GM23338 (cell line): ENCODE results near the gene ATP4B. TPM values are rescaled to one million over a fixed set of nuclear protein-coding genes. Genes with fewer than 3 reads are reported as not detected.

ENCODE experiments used
- ATAC-seq: fragments of 200-7000 bp; cut with Tn5 transposase; 3 replicates; pipeline ENCODE4 v1.9.1; 2020
- DNase-seq: peaks from one replicate; pipeline ENCODE4 v3.0.0-alpha.2; 2015; ENCODE audit warnings: low spot score
- H2AFZ ChIP-seq: fragments of 200-600 bp; sonication (generic); 2 replicates; pipeline ENCODE4 v1.8.0; 2016; ENCODE audit warnings: antibody characterized with exemption, mild to moderate bottlenecking, moderate library complexity
- H3F3A ChIP-seq: fragments of 200-600 bp; sonication (generic); replicated peaks from 2 replicates; pipeline ENCODE4 v1.8.0; 2017; ENCODE audit warnings: antibody characterized with exemption, mixed run types, low read depth
- H3K27ac ChIP-seq: fragments of 200-600 bp; sonication (generic); 2 replicates; pipeline ENCODE4 v1.6.1; 2016; ENCODE audit warnings: low read depth
- H3K27me3 ChIP-seq: fragments of 200-600 bp; sonication (generic); 2 replicates; pipeline ENCODE4 v1.8.0; 2016; ENCODE audit warnings: mild to moderate bottlenecking, mixed run types, moderate library complexity; ENCODE audit not compliant: insufficient read depth
- H3K36me3 ChIP-seq: fragments of 200-600 bp; sonication (generic); 2 replicates; pipeline ENCODE4 v1.8.0; 2016; ENCODE audit warnings: mild to moderate bottlenecking; ENCODE audit not compliant: insufficient read depth
- H3K4me1 ChIP-seq: fragments of 200-600 bp; sonication (generic); 2 replicates; pipeline ENCODE4 v1.8.0; 2016; ENCODE audit warnings: mild to moderate bottlenecking, moderate library complexity; ENCODE audit not compliant: insufficient read depth
- H3K4me2 ChIP-seq: fragments of 200-600 bp; sonication (generic); 2 replicates; pipeline ENCODE4 v1.7.1; 2017; ENCODE audit warnings: mixed run types
- H3K4me3 ChIP-seq: fragments of 200-600 bp; sonication (generic); 2 replicates; pipeline ENCODE4 v1.6.1; 2016; ENCODE audit warnings: mixed run types
- H3K79me2 ChIP-seq: fragments of 200-600 bp; sonication (generic); replicated peaks from 2 replicates; pipeline ENCODE4 v1.8.0; 2017; ENCODE audit warnings: mild to moderate bottlenecking; ENCODE audit not compliant: insufficient read depth
- H3K9me2 ChIP-seq: fragments of 200-600 bp; sonication (generic); 2 replicates; pipeline ENCODE4 v1.8.0; 2017; ENCODE audit not compliant: insufficient read depth
- H4K20me1 ChIP-seq: fragments of 200-600 bp; sonication (generic); replicated peaks from 2 replicates; pipeline ENCODE4 v1.8.0; 2017; ENCODE audit warnings: mild to moderate bottlenecking; ENCODE audit not compliant: insufficient read depth
- H3K27ac Mint-ChIP-seq: 2 replicates; pipeline ENCODE4 v1.8.0; 2020; ENCODE audit warnings: inconsistent platforms, mild to moderate bottlenecking, moderate library complexity, mixed read lengths
- H3K27me3 Mint-ChIP-seq: 3 replicates; pipeline ENCODE4 v1.8.0; 2022; ENCODE audit warnings: low read depth, mild to moderate bottlenecking, moderate library complexity, mixed read lengths, inconsistent platforms; ENCODE audit not compliant: insufficient read depth, poor library complexity
- H3K36me3 Mint-ChIP-seq: 3 replicates; pipeline ENCODE4 v1.8.0; 2021; ENCODE audit warnings: low read depth, mild to moderate bottlenecking, inconsistent platforms, moderate library complexity, mixed read lengths
- H3K4me1 Mint-ChIP-seq: 3 replicates; pipeline ENCODE4 v1.8.0; 2020; ENCODE audit warnings: mild to moderate bottlenecking, inconsistent platforms, mixed read lengths
- H3K4me3 Mint-ChIP-seq: 3 replicates; pipeline ENCODE4 v1.8.0; 2021; ENCODE audit warnings: moderate library complexity, mild to moderate bottlenecking, inconsistent platforms, mixed read lengths
- H3K9me3 Mint-ChIP-seq: 3 replicates; pipeline ENCODE4 v1.8.0; 2020; ENCODE audit warnings: moderate library complexity, mild to moderate bottlenecking, inconsistent platforms, mixed read lengths
- JUNB ChIP-seq: IDR thresholded peaks from one replicate; pipeline ENCODE4 v1.6.1; 2016; ENCODE audit warnings: antibody characterized with exemption; ENCODE audit not compliant: unreplicated experiment
- NANOG ChIP-seq: IDR thresholded peaks from 2 replicates; pipeline ENCODE4 v1.6.1; 2016; ENCODE audit warnings: antibody characterized with exemption, borderline replicate concordance
- STAT1 ChIP-seq: IDR thresholded peaks from one replicate; pipeline ENCODE4 v1.6.1; 2016; ENCODE audit warnings: antibody characterized with exemption; ENCODE audit not compliant: unreplicated experiment
- polyA plus RNA-seq: library from polyadenylated mRNA; unstranded; fragments of >200 nt; fragmentation: Nextera tagmentation; extraction: Ambion mirVana; gene quantifications from 2 replicates; pipeline ENCODE4 v1.2.1, GENCODE V29; 2016
- total RNA-seq: library from RNA; depleted of rRNA; stranded (reverse); fragments of >200 nt; shearing (Covaris generic); gene quantifications from 2 replicates; pipeline ENCODE4 v1.2.3, GENCODE V29; 2014
- TF ChIP-seq, protein P1 (sequence below): IDR thresholded peaks from one replicate; pipeline ENCODE4 v1.6.1; 2018; ENCODE audit warnings: antibody characterized with exemption; ENCODE audit not compliant: unreplicated experiment
- TF ChIP-seq, protein P2 (sequence below): fragments of 250-450 bp; sonication (Bioruptor Pico); IDR thresholded peaks from 2 replicates; pipeline ENCODE4 v1.5.0; 2020; ENCODE audit warnings: mild to moderate bottlenecking, moderate library complexity
- TF ChIP-seq, protein P3 (sequence below): IDR thresholded peaks from 2 replicates; pipeline ENCODE4 v1.6.1; 2016; ENCODE audit warnings: antibody characterized with exemption

Gene ATP4B
- total and polyA plus RNA-seq, 2 experiments from 2014 or later, result not detected

DNA sequence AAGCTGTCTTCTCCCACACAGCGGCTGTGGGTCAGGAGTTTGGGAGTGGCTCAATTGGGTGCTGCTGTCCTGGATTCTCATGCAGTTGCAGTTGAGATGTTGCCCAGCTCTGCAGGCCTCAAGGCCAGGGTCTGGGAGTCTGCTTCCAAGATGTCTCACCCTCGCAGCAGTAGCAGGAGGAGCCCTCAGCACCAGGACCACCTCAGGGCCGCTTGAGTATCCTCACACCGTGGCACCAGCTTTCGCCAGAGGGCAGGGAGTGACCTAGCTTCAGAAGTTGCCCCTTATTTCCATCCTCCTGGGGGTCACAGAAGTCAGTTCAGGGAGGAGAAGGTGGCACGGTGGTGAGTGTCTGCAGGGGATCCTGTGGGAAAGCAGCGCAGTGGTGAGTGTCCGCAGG is 52.5 kb downstream of the ATP4B start (continued):
- TF ChIP-seq, protein P1, sequence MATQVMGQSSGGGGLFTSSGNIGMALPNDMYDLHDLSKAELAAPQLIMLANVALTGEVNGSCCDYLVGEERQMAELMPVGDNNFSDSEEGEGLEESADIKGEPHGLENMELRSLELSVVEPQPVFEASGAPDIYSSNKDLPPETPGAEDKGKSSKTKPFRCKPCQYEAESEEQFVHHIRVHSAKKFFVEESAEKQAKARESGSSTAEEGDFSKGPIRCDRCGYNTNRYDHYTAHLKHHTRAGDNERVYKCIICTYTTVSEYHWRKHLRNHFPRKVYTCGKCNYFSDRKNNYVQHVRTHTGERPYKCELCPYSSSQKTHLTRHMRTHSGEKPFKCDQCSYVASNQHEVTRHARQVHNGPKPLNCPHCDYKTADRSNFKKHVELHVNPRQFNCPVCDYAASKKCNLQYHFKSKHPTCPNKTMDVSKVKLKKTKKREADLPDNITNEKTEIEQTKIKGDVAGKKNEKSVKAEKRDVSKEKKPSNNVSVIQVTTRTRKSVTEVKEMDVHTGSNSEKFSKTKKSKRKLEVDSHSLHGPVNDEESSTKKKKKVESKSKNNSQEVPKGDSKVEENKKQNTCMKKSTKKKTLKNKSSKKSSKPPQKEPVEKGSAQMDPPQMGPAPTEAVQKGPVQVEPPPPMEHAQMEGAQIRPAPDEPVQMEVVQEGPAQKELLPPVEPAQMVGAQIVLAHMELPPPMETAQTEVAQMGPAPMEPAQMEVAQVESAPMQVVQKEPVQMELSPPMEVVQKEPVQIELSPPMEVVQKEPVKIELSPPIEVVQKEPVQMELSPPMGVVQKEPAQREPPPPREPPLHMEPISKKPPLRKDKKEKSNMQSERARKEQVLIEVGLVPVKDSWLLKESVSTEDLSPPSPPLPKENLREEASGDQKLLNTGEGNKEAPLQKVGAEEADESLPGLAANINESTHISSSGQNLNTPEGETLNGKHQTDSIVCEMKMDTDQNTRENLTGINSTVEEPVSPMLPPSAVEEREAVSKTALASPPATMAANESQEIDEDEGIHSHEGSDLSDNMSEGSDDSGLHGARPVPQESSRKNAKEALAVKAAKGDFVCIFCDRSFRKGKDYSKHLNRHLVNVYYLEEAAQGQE, result no peak
- TF ChIP-seq JUNB (no peak), NANOG (no peak), STAT1 (no peak)
- TF ChIP-seq, protein P2, sequence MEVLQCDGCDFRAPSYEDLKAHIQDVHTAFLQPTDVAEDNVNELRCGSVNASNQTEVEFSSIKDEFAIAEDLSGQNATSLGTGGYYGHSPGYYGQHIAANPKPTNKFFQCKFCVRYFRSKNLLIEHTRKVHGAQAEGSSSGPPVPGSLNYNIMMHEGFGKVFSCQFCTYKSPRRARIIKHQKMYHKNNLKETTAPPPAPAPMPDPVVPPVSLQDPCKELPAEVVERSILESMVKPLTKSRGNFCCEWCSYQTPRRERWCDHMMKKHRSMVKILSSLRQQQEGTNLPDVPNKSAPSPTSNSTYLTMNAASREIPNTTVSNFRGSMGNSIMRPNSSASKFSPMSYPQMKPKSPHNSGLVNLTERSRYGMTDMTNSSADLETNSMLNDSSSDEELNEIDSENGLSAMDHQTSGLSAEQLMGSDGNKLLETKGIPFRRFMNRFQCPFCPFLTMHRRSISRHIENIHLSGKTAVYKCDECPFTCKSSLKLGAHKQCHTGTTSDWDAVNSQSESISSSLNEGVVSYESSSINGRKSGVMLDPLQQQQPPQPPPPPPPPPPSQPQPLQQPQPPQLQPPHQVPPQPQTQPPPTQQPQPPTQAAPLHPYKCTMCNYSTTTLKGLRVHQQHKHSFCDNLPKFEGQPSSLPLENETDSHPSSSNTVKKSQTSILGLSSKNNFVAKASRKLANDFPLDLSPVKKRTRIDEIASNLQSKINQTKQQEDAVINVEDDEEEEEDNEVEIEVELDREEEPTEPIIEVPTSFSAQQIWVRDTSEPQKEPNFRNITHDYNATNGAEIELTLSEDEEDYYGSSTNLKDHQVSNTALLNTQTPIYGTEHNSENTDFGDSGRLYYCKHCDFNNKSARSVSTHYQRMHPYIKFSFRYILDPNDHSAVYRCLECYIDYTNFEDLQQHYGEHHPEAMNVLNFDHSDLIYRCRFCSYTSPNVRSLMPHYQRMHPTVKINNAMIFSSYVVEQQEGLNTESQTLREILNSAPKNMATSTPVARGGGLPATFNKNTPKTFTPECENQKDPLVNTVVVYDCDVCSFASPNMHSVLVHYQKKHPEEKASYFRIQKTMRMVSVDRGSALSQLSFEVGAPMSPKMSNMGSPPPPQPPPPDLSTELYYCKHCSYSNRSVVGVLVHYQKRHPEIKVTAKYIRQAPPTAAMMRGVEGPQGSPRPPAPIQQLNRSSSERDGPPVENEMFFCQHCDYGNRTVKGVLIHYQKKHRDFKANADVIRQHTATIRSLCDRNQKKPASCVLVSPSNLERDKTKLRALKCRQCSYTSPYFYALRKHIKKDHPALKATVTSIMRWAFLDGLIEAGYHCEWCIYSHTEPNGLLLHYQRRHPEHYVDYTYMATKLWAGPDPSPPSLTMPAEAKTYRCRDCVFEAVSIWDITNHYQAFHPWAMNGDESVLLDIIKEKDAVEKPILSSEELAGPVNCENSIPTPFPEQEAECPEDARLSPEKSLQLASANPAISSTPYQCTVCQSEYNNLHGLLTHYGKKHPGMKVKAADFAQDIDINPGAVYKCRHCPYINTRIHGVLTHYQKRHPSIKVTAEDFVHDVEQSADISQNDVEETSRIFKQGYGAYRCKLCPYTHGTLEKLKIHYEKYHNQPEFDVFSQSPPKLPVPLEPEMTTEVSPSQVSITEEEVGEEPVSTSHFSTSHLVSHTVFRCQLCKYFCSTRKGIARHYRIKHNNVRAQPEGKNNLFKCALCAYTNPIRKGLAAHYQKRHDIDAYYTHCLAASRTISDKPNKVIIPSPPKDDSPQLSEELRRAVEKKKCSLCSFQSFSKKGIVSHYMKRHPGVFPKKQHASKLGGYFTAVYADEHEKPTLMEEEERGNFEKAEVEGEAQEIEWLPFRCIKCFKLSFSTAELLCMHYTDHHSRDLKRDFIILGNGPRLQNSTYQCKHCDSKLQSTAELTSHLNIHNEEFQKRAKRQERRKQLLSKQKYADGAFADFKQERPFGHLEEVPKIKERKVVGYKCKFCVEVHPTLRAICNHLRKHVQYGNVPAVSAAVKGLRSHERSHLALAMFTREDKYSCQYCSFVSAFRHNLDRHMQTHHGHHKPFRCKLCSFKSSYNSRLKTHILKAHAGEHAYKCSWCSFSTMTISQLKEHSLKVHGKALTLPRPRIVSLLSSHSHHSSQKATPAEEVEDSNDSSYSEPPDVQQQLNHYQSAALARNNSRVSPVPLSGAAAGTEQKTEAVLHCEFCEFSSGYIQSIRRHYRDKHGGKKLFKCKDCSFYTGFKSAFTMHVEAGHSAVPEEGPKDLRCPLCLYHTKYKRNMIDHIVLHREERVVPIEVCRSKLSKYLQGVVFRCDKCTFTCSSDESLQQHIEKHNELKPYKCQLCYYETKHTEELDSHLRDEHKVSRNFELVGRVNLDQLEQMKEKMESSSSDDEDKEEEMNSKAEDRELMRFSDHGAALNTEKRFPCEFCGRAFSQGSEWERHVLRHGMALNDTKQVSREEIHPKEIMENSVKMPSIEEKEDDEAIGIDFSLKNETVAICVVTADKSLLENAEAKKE, result no peak

DNA sequence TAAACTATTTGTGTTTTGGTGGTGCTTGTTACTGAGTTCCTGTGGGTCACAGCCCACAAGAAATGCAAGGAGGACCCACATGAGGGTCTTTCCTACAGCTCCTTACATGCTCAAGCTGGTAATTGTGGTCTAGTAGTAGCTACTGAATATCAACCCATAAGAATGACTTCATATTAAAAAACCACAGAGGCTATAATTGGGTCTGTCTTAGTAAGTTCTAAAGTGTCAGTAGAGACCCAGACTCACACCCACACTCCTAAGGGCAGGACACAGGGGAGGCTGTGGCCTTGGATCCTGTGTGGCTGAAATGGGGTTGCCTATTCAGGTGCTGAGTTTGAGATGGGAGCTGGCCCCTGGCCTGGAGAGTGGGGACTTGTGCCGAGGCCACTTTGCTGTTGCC is 53.8 kb downstream of the ATP4B start:
- Histone ChIP-seq H3K79me2 (peaks cover 79% of the 10 kb centered on the region), H3F3A (no peaks in the 10 kb centered on the region), H3K4me2 (no peak overlapping the region), H3K27ac (no peak overlapping the region; the same call in 1 of the 2 replicates), H4K20me1 (peaks cover 8% of the 10 kb centered on the region), H3K9me2 (no peaks in the 10 kb centered on the region), H3K4me3 (no peak overlapping the region), H3K36me3 (no peaks in the 10 kb centered on the region), H2AFZ (no peak overlapping the region), H3K4me1 (no peaks in the 10 kb centered on the region), H3K27me3 (no peaks in the 10 kb centered on the region)
- Mint-ChIP-seq H3K9me3 (0 out of 3 replicates have a peak, but pooled peaks cover 3% of the 10 kb centered on the region), H3K27me3 (peaks cover 21% of the 10 kb centered on the region), H3K4me3 (no peak overlapping the region), H3K27ac (no peak overlapping the region), H3K36me3 (peaks cover 37% of the 10 kb centered on the region), H3K4me1 (peaks cover 20% of the 10 kb centered on the region)
- no peak for ATAC-seq
- no peak for TF ChIP-seq STAT1
- TF ChIP-seq, protein P1, result no peak
- TF ChIP-seq, protein P3, sequence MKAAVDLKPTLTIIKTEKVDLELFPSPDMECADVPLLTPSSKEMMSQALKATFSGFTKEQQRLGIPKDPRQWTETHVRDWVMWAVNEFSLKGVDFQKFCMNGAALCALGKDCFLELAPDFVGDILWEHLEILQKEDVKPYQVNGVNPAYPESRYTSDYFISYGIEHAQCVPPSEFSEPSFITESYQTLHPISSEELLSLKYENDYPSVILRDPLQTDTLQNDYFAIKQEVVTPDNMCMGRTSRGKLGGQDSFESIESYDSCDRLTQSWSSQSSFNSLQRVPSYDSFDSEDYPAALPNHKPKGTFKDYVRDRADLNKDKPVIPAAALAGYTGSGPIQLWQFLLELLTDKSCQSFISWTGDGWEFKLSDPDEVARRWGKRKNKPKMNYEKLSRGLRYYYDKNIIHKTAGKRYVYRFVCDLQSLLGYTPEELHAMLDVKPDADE, result no peak
- DNase-seq, result no peak
